Islet of Langerhans (tissue), 1 donor: Measurements from ENCODE around the gene PPCS.
"Not testable (repeated sequence)": the region's sequence is repeated elsewhere in the genome, so short reads cannot be mapped to it uniquely, and the experiment has no call there.

Source experiments
- FAIRE-seq: peaks from one replicate; lab custom pipeline; 2011; peaks lifted over from hg19 to GRCh38; lab: Jason Lieb, UNC

The PPCS gene

DNA sequence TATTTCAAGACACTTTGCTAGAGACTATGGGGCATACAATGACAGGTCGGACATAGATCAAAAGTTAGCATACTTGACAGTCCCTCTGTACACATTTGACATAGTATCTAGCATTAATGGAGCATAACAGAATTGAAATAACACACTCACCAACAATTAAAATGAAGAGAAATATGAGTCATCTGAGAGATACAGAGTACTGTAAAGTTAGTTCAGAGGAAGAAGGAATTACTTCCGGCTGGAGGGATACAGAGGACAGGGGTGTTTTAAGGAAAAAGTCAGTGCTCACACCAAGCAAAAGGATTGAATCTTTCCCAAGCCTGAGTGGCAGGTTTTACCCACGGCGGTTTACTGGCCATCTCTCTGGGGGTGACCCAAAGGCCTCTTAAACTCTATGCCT is 3.0 kb upstream of the PPCS start:
- FAIRE-seq = no peak

DNA sequence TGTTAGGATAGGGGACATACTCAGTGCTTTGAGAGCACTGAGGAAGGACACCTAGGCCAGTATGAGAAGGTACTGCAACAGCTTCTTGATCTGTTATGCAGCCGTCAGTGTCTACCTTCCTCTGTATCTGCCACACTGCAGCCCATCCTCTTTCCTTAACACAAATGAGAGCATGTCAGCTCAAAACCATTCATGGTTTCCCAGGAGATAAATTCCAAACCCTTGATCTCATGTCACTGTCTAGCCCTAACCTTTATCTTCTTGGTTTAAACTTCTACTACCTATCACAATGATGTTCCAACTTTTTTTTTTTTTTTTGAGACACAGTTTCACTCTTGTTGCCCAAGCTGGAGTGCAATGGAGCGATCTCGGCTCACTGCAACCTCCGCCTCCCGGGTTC is 1.9 kb upstream of the PPCS start:
- no peak for FAIRE-seq

GRCh38 chr1:42456754-42457089 is 379 bp downstream of the PPCS start:
- FAIRE-seq = no peak

- FAIRE-seq = no peak
These were observed 4.9 kb downstream of the PPCS start for GRCh38 chr1:42461196-42461595.

- FAIRE-seq = peak; percentile 99
These were observed 6.8 kb downstream of the PPCS start, which contains the start of gene CCDC30 for GRCh38 chr1:42462828-42463763. Gene CCDC30, plus strand, starts transcription at chr1:42463286. Its CDS starts 17,266 bp downstream, at chr1:42480552.

- peak; percentile 21 for FAIRE-seq
These were observed 7.6 kb downstream of the PPCS start for GRCh38 chr1:42463921-42464320.

GRCh38 chr1:42466030-42466429 is 9.7 kb downstream of the PPCS start:
- FAIRE-seq = no peak

- FAIRE-seq = no peak
These were observed 13.4 kb downstream of the PPCS start for GRCh38 chr1:42469727-42470126.

DNA sequence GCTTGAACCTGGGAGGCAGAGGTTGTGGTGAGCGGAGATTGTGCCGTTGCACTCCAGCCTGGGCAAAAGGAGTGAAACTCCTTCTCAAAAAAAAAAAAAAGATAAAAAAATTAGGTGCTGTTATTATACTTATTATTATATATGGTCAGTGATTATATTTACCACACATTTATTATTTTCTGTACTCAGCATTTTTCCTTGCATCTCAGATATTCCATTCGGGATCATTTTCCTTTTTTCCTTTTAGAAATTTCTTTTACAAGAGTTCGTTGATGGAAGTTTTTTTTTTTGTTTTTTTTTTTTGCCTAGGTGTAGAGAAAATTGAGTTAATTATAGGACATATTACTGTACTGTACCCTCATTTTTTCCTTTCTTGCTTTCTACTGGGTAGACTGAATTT is 20.3 kb downstream of the PPCS start:
- FAIRE-seq = no peak

DNA sequence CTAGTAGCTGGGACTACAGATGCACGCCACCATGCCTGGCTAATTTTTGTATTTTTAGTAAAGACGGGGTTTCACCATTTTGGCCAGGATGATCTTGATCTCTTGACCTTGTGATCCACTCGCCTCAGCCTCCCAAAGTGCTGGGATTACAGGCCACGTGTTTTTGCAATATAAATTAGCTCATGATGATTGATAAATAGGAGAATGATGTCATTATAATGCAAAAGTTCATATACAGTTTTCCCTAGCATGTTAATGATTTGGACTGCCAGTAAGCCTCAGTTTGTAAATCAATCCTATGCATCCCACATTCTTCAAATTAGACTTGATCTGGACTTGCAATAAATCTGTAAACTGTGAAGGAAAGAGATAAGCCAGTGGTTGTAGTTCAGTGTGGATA is 21.0 kb downstream of the PPCS start:
- FAIRE-seq = not testable (repeated sequence)

- FAIRE-seq = no peak
These were observed 21.4 kb downstream of the PPCS start for GRCh38 chr1:42477775-42478174.

- FAIRE-seq = no peak
These were observed 23.3 kb downstream of the PPCS start for GRCh38 chr1:42479621-42480020.

DNA sequence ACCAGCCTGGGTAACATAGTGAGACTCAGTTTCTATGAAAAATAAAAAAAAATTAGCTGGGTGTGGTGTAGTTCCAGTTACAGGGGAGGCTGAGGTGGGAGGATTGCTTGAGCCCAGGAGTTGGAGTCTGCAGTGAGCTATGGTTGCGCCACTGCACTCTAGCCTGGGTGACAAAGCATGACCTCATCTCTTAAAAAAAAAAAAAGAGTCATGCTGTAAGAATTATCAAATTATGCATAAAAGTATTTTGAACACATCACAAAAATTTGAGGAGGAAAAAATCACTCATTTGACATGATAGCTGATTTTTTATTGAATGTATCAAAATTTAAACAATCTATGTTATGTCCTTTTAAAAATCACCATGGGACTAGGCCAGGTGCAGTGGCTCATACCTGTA is 24.6 kb downstream of the PPCS start:
- FAIRE-seq = no peak

DNA sequence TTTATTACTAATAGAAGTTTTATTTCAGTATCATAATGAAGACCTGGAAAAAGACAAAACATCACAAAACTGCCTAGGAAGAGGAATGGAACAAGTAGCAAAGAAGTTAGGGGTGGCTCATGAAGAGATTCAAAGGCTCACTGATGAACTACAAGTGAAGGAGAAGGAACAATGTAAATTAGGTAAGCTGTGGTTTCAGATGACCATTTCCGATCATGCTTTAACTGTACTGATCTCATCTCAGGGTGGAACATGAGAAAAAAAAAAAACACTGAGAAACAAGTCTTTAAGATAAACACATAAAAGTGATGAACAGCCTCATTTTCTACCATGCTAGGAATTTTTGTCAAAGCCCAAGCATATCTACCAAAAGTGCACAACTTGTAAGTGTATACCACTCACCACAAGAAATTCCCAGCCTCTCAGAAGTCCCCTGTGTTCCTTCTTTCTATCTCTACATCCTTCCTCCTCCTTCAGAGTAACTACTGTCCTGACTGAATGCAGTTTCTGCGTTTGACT is 26.4 kb downstream of the PPCS start:
- FAIRE-seq = no peak

GRCh38 chr1:42484382-42484781 is 28.0 kb downstream of the PPCS start:
- FAIRE-seq = peak; percentile 9

DNA sequence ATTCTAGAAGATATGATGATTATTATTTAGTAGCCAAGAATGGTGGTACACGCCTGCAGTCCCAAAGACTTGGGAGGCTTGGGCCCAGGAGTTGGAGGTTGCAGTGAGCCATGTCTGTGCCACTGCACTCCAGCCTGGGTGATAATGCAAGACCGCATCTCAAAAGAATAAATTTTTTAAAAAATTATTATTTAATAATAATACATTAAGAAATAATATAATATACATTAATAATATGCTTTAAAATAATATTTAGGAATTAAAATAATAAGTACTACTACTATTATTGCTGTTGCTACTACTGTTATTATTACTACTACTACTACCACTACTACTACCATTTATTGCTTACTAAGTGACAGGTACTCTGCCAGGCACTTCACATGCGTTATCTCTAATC is 33.9 kb downstream of the PPCS start:
- no peak for FAIRE-seq

DNA sequence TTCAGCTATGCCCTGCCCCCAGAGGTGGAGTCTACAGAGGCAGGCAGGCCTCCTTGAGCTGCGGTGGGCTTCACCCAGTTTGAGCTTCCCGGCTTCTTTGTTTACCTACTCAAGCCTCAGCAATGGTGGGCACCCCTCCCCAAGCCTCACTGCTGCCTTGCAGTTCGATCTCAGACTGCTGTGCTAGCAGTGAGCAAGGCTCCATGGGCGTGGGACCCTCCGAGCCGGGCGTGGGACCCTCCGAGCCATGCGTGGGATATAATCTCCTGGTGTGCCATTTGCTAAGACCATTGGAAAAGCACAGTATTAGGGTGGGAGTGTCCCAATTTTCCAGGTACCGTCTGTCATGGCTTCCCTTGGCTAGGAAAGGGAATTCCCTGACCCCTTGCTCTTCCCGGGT is 45.7 kb downstream of the PPCS start:
- not testable (repeated sequence) for FAIRE-seq

DNA sequence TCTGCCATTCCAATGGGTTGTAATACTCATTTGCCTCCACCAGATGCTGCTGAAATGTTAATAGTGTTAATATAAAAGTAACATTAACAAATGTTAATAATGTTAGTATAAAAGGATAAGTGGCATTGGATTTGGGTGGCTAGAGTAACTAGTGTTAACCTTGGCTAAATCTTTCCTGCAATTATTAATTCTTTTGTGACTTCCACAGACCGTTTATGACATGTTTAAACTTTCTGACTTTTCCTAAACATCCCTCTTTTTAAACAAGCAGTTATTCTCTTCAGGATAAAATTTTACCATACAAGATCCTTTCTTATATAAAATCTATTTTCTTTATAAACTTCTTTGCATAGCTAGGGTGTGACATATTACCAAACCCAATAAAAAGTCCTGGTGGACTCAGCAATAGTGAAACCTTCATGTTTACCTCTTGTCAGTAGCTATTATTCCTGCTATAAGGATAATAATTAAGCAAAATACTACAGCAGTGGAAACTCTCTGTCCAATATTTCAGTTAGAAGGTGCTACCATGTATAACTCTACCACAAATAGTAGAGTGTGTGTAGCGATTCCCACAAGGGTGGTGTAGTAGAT is 48.3 kb downstream of the PPCS start:
- no peak for FAIRE-seq

GRCh38 chr1:42506576-42506975 is 50.2 kb downstream of the PPCS start:
- FAIRE-seq = no peak
